ENCODE measurements around the gene CHRNA7.

GRCh38 chr15:32004249-32004648 is 26.1 kb upstream of the CHRNA7 start:
- no peak for TF ChIP-seq EZH2phosphoT487 (IDR thresholded peaks at IDR 0.05; ENCODE audit: borderline replicate concordance, low read length)
- TF ChIP-seq, protein P1, sequence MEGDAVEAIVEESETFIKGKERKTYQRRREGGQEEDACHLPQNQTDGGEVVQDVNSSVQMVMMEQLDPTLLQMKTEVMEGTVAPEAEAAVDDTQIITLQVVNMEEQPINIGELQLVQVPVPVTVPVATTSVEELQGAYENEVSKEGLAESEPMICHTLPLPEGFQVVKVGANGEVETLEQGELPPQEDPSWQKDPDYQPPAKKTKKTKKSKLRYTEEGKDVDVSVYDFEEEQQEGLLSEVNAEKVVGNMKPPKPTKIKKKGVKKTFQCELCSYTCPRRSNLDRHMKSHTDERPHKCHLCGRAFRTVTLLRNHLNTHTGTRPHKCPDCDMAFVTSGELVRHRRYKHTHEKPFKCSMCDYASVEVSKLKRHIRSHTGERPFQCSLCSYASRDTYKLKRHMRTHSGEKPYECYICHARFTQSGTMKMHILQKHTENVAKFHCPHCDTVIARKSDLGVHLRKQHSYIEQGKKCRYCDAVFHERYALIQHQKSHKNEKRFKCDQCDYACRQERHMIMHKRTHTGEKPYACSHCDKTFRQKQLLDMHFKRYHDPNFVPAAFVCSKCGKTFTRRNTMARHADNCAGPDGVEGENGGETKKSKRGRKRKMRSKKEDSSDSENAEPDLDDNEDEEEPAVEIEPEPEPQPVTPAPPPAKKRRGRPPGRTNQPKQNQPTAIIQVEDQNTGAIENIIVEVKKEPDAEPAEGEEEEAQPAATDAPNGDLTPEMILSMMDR (IDR thresholded peaks at IDR 0.05; ENCODE audit: low read depth, low read length, poor library complexity, severe bottlenecking): no peak
